ENCODE results near the gene ABHD12.

GRCh38 chr20:25323496-25324246 is 67.0 kb downstream of the ABHD12 start:
- TF ChIP-seq CTCF (conservative IDR thresholded peaks at IDR 0.05 in 1 of 2, IDR thresholded peaks at IDR 0.05 in 1 of 2; ENCODE audit: low read depth in 1 of 2, low read length in 2 of 2) (no peak), EZH2 (IDR thresholded peaks at IDR 0.05; ENCODE audit: low read length, missing control alignments) (no peak)
